UCSD-AML1 (cell line): ENCODE results near the gene TCEAL4.
A peak's percentile ranks its signal among the peaks of the same experiment; 100 is the strongest.
"Not testable (repeated sequence)": the region's sequence is repeated elsewhere in the genome, so short reads cannot be mapped to it uniquely, and the experiment has no call there.

Experiments
- DNase-seq: peaks from one replicate; lab custom pipeline; 2025; ENCODE audit not compliant: unreplicated experiment; lab: John Stamatoyannopoulos, UW

TCEAL4 gene

DNA sequence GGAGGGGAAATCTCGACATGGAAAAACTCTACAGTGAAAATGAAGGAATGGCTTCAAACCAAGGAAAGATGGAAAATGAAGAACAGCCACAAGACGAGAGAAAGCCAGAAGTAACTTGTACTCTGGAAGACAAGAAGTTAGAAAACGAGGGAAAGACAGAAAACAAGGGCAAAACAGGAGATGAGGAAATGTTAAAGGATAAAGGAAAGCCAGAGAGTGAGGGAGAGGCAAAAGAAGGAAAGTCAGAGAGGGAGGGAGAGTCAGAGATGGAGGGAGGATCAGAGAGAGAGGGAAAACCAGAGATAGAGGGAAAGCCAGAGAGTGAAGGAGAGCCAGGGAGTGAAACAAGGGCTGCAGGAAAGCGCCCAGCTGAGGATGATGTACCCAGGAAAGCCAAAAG lies 1.3 kb downstream of the TCEAL4 start:
- no peak for DNase-seq

DNA sequence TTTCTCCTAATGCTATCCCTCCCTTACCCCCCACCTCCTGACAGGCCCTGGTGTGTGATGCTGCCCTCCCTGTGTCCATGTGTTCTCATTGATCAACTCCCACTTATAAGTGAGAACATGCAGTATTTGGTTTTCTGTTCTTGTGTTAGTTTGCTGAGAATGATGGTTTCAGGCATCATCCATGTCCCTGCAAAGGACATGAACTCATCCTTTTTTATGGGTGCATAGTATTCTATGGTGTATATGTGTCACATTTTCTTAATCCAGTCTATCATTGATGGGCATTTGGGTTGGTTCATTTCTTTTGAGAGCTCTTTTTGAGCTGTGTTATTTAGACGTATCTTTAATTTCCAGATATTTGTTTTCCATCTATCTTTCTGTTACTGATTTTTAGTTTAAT lies 7.0 kb downstream of the TCEAL4 start:
- DNase-seq, result not testable (repeated sequence)

GRCh38 chrX:103595202-103595601 lies 9.9 kb downstream of the TCEAL4 start:
- not testable (repeated sequence) for DNase-seq

- DNase-seq, result peak; percentile 40
These were observed 22.3 kb downstream of the TCEAL4 start, which contains the start of gene TCEAL3 for GRCh38 chrX:103607364-103608305. TCEAL3 (plus strand) TSS chrX:103607963; CDS start chrX:103609065, 1,102 bp downstream.

DNA sequence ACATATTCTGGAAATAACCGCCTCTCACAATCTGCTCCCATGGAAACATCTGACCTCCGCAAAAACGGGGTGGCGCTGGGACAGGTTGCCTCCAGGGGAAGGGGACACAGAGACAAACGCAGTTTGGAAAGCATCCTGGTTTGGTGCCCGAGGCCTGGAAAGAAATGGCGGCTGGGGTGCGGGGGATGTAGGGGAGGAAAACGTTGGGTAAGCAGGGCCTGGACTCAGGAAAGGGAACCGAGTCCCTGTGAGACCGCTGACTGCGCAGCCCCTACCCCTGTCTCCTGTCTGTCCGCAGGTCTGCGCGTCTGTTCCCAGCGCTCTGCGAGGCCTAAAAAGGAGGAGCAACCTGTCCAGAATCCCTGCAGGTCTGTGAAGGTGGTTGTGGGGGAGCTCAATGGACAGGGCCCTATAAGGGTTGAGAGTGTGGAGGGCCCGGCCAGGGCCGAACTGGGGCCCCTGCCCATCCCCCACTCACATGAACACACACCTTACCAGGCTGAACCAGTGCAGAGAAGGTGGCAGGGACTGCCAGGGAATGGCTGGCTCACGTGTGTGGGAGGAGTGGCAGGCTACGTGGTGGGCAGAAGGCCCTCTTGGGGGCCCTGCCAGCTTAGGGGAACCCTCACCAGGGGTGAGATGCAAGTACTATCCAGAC lies 23.1 kb downstream of the TCEAL4 start:
- peak; percentile 39 for DNase-seq

DNA sequence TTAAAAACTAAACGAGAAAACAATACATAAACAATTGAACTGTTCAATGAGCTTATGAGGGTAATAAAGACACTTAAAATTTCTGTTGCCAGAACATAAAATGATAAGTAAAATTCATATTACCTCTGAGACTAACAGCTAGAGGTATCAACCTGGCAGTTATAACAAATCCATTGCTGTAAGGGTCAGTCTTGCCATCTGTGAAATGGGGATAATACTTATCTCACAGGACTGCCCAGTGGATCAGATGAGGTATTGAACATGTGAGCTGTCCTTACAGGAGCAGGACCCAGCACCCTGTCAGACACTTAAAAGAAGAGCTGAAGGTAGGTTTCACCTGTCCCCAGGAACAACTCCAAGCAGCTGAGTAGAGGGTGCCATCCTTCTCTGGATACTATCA lies 25.0 kb downstream of the TCEAL4 start:
- no peak for DNase-seq

GRCh38 chrX:103613362-103613890 lies 28.1 kb downstream of the TCEAL4 start:
- DNase-seq, result no peak

DNA sequence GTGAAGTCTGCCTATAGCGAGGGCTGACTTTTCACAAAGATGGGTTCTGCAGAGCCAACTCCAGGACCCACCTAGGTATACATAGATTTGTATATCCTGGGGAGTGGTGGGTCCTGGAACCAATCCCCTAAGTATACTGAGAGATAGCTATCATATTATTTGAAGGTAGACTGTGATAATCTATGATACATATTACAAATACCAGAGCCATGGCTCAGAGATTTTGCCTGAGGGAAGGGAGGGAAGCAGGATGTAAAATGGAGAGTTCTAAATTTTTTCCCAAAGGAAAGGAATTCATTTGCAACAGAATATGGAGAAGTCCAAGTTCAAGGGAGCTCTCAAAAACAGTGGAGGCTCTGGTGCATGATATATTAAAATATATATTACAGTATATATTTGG lies 29.7 kb downstream of the TCEAL4 start:
- no peak for DNase-seq

DNA sequence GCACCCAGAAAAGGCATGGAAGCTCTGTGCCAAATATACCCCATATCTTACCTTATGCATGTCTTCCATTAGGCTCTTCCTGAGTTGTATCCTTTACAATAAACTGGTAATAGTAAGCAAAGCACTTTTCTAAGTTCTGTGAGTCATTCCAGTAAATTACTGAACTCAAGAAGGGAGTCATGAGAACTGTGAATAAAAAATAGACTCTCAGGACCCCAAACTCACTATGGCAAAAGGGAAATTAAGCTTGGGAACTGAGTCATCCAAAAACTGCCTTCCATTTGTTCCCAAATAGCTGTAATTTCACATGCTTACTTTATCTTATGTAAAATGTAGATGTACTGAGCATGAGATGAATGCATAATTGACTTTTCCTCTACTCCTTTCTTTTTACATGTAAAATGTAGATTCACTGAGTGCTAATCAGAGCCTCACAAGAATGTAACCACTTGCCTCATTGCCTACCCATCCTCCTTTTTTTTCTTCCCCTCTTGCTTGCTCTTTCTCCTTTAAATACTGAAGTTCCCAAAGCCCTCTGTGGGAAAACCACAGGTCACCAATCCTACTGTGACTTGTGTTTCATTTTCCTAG lies 30.6 kb downstream of the TCEAL4 start:
- no peak for DNase-seq

- no peak for DNase-seq
These were observed 31.4 kb downstream of the TCEAL4 start for GRCh38 chrX:103616676-103617186.

DNA sequence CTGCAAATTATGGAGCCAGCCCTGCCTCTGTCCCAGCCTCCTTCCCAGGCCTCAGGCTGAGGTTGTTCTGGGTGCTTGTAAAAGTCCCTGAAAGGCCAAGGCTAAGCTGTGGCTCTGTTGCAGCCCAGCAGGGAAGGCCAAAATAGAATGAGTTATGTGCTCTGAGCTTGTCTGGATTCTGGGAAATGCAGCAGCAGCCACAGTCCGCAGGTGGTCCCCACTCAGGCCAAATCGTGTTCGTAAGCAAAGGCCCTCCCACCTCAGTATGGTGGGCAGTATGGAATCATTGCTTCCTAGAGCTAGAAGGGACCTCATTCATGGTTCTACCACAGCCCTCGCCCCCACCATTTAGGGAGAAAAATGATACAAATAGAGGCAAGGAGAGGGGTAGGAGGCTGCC lies 38.8 kb downstream of the TCEAL4 start:
- DNase-seq, result no peak

- no peak for DNase-seq
These were observed 41.5 kb downstream of the TCEAL4 start for GRCh38 chrX:103626855-103627254.

- DNase-seq, result peak; percentile 53
These were observed 43.3 kb downstream of the TCEAL4 start, which contains the start of gene TCEAL1 for GRCh38 chrX:103628386-103629317. TCEAL1 (plus strand) TSS chrX:103628975; CDS start chrX:103629917, 942 bp downstream.

GRCh38 chrX:103629318-103630170 lies 44.2 kb downstream of the TCEAL4 start:
- peak; percentile 54 for DNase-seq

GRCh38 chrX:103630171-103630511 lies 44.8 kb downstream of the TCEAL4 start:
- no peak for DNase-seq

- DNase-seq, result no peak
These were observed 45.8 kb downstream of the TCEAL4 start for GRCh38 chrX:103631145-103631544.

DNA sequence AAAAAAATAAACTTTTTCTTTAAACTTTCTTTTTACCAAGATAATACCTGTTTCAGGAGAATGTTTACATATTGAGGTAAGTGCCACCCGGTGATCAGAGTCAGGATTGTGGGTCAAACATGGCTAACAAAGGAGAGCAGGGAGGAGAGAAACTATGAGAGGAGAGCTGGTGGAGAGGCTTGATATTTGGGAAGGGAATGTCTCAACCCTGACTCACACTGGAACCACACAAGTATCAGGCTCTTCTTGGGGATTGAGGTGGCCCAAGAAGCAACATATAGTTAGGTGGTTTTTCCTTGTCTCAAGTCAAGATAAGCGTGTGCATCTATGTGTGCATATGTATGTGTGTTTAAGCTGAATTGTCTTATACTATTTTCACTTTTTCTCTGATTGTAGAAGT lies 50.1 kb downstream of the TCEAL4 start:
- no peak for DNase-seq
